OCI-LY7 (cell line): ENCODE data around the gene ASB2. TPM values are rescaled to one million over a fixed set of nuclear protein-coding genes. Genes with fewer than 3 reads are reported as not detected.

Source experiments
- BruUV-seq: library from RNA; stranded (reverse); fragments of 400-500 nt; replicated peaks from 2 replicates; lab custom pipeline; 2021; lab: Mats Ljungman, UMichigan
- CTCF ChIA-PET: fragments of 300-600 bp; sonication (Branson Sonifier 250); formaldehyde crosslinking; loops from one replicate; lab custom pipeline; 2022; ENCODE audit warnings: antibody characterized with exemption; ENCODE audit not compliant: unreplicated experiment; lab: Charles Lee
- POLR2A ChIA-PET: fragments of 300-600 bp; sonication (Branson Sonifier 250); formaldehyde crosslinking; loops from one replicate; lab custom pipeline; 2022; ENCODE audit warnings: antibody characterized with exemption; lab: Charles Lee
- DNase-seq: peaks from one replicate; pipeline ENCODE4 v3.0.0-alpha.2; 2015; ENCODE audit warnings: low spot score
- H2AFZ ChIP-seq: fragments of 200-600 bp; sonication (generic), shearing (Covaris generic); 2 replicates; pipeline ENCODE4 v1.6.1; 2014; ENCODE audit warnings: mild to moderate bottlenecking, antibody characterized with exemption, low read length, moderate library complexity
- H3K27ac ChIP-seq: fragments of 200-600 bp; sonication (generic); 2 replicates; pipeline ENCODE4 v1.5.1; 2014; ENCODE audit warnings: mixed run types, low read depth, mild to moderate bottlenecking, moderate library complexity, low read length, inconsistent platforms; ENCODE audit not compliant: poor library complexity, severe bottlenecking
- H3K36me3 ChIP-seq: fragments of 200-600 bp; sonication (generic); 2 replicates; pipeline ENCODE4 v1.6.1; 2014; ENCODE audit warnings: mild to moderate bottlenecking, antibody characterized with exemption, low read length, moderate library complexity, mixed read lengths; ENCODE audit not compliant: insufficient read depth
- H3K4me1 ChIP-seq: fragments of 200-600 bp; sonication (generic); 2 replicates; pipeline ENCODE4 v1.5.1; 2014; ENCODE audit warnings: mild to moderate bottlenecking, low read length; ENCODE audit not compliant: insufficient read depth, poor library complexity, severe bottlenecking
- H3K4me2 ChIP-seq: fragments of 200-600 bp; sonication (generic); 2 replicates; pipeline ENCODE4 v1.6.1; 2014; ENCODE audit warnings: mild to moderate bottlenecking, low read length
- H3K4me3 ChIP-seq: fragments of 200-600 bp; sonication (generic); 2 replicates; pipeline ENCODE4 v1.5.1; 2014; ENCODE audit warnings: mild to moderate bottlenecking, low read depth, low read length; ENCODE audit not compliant: poor library complexity, severe bottlenecking
- H3K79me2 ChIP-seq: fragments of 200-600 bp; sonication (generic); 2 replicates; pipeline ENCODE4 v1.6.1; 2016; ENCODE audit warnings: low read depth, mild to moderate bottlenecking, low read length, moderate library complexity, mixed read lengths; ENCODE audit not compliant: insufficient read depth
- H3K9me2 ChIP-seq: fragments of 200-600 bp; sonication (generic); 2 replicates; pipeline ENCODE4 v1.6.1; 2016; ENCODE audit warnings: mild to moderate bottlenecking, low read length, mixed read lengths; ENCODE audit not compliant: insufficient read depth
- H3K9me3 ChIP-seq: fragments of 200-600 bp; sonication (generic); 2 replicates; pipeline ENCODE4 v1.6.1; 2014; ENCODE audit warnings: mild to moderate bottlenecking, mixed run types, low read length, mixed read lengths
- H4K20me1 ChIP-seq: fragments of 200-600 bp; sonication (generic); 2 replicates; pipeline ENCODE4 v1.6.1; 2014; ENCODE audit warnings: mild to moderate bottlenecking, antibody characterized with exemption, low read length, moderate library complexity, mixed read lengths; ENCODE audit not compliant: insufficient read depth
- EZH2phosphoT487 ChIP-seq: fragments of 200-600 bp; sonication (generic); IDR thresholded peaks from 2 replicates; pipeline ENCODE4 v1.6.1; 2018; ENCODE audit warnings: low read depth, borderline replicate concordance, mild to moderate bottlenecking, mixed run types, antibody characterized with exemption, low read length, moderate library complexity, mixed read lengths
- intact Hi-C: fragments of 100-400 bp; cut with micrococcal nuclease; formaldehyde crosslinking; loops from one replicate; pipeline ENCODE4 v1.10.0; 2022; ENCODE audit not compliant: unreplicated experiment
- total RNA-seq, 2 experiments: library from RNA; depleted of rRNA in 1 of 2; stranded (reverse); fragments of >200 nt in 1 of 2; shearing (Covaris generic) in 1 of 2; gene quantifications; 2 replicates each; pipeline ENCODE4 v1.2.3, GENCODE V29; 2014 to 2022
- TF ChIP-seq, protein P1 (sequence below): fragments of 200-600 bp; sonication (generic); conservative IDR thresholded peaks from 2 replicates; pipeline ENCODE4 v1.5.1; 2014; ENCODE audit warnings: mild to moderate bottlenecking, antibody characterized with exemption, low read length, moderate library complexity, mixed read lengths

The ASB2 gene
- total RNA-seq, 2 experiments from 2014 or later, result 21.7 to 23.6 TPM

DNA sequence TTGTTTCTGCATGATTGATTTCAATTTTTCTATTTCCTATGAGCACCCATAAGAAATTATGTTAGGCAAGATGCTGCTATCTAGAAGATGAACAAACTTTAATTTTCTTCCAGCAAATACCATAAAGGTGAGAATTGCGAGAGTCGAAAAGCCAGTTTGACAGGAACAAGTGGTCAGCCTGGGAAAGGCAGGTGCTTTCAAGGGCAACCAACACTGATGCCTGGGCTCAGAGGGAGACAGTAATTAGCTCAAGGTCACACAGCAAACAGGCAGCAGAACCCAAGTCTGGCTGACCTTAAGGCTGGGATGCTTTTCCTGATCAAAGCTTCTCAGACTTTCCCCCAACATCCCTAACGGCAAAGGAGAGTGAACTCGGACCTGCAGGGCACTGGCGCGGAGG, 43.0 kb upstream of the ASB2 start:
- no peak overlapping the region for H3K4me2 ChIP-seq
- H3K79me2 ChIP-seq, result no peaks in the 10 kb centered on the region
- no TSS peak for BruUV-seq
- H3K9me2 ChIP-seq, result no peaks in the 10 kb centered on the region
- ChIA-PET POLR2A (interaction anchor here (0.7 kb wide), 1 partner anchor 78 kb away, joined by 3 read pairs; no protein-coding TSS in a partner anchor), CTCF (no interaction called here)
- peaks cover 7% of the 10 kb centered on the region for H3K4me1 ChIP-seq
- no peak overlapping the region for H3K27ac ChIP-seq
- DNase-seq, result no peak
- no peak overlapping the region for H2AFZ ChIP-seq
- no peak for TF ChIP-seq EZH2phosphoT487
- TF ChIP-seq, protein P1, sequence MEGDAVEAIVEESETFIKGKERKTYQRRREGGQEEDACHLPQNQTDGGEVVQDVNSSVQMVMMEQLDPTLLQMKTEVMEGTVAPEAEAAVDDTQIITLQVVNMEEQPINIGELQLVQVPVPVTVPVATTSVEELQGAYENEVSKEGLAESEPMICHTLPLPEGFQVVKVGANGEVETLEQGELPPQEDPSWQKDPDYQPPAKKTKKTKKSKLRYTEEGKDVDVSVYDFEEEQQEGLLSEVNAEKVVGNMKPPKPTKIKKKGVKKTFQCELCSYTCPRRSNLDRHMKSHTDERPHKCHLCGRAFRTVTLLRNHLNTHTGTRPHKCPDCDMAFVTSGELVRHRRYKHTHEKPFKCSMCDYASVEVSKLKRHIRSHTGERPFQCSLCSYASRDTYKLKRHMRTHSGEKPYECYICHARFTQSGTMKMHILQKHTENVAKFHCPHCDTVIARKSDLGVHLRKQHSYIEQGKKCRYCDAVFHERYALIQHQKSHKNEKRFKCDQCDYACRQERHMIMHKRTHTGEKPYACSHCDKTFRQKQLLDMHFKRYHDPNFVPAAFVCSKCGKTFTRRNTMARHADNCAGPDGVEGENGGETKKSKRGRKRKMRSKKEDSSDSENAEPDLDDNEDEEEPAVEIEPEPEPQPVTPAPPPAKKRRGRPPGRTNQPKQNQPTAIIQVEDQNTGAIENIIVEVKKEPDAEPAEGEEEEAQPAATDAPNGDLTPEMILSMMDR, result no peak
- H3K36me3 ChIP-seq, result no peaks in the 10 kb centered on the region
- intact Hi-C loops, result no loop called here
- no peaks in the 10 kb centered on the region for H3K9me3 ChIP-seq
- H4K20me1 ChIP-seq, result no peaks in the 10 kb centered on the region
- H3K4me3 ChIP-seq, result no peak overlapping the region

DNA sequence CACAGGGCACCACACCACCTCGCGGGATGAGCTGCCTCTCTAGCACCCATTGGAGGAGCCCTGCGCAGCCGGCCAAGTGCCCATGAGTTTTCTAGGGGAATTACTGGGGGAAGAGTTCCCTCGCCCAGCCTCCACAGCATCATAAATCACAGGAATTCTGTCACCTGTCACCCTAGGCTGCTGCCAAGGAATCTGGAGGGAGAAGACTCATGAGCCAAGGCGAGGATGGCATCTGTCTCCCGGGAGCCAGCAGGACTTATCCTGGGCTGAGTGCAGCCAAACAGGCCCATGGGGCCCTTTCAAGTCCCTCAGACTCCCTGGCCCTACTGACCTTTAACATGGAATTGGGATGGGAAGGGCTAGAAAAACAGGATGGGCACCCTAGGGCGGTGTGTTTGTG, 41.9 kb upstream of the ASB2 start:
- Histone ChIP-seq H4K20me1 (no peaks in the 10 kb centered on the region), H3K4me2 (no peak overlapping the region), H3K4me1 (peaks cover 7% of the 10 kb centered on the region), H2AFZ (no peak overlapping the region), H3K9me3 (no peaks in the 10 kb centered on the region), H3K9me2 (no peaks in the 10 kb centered on the region), H3K27ac (no peak overlapping the region), H3K4me3 (no peak overlapping the region), H3K79me2 (no peaks in the 10 kb centered on the region), H3K36me3 (no peaks in the 10 kb centered on the region)
- CTCF ChIA-PET, result no interaction called here
- intact Hi-C loops, result no loop called here
- DNase-seq, result no peak
- POLR2A ChIA-PET, result interaction anchor here (0.7 kb wide), 1 partner anchor 77 kb away, joined by 3 read pairs; no protein-coding TSS in a partner anchor
- no peak for TF ChIP-seq EZH2phosphoT487
- TF ChIP-seq, protein P1, result no peak
- BruUV-seq, result no TSS peak

DNA sequence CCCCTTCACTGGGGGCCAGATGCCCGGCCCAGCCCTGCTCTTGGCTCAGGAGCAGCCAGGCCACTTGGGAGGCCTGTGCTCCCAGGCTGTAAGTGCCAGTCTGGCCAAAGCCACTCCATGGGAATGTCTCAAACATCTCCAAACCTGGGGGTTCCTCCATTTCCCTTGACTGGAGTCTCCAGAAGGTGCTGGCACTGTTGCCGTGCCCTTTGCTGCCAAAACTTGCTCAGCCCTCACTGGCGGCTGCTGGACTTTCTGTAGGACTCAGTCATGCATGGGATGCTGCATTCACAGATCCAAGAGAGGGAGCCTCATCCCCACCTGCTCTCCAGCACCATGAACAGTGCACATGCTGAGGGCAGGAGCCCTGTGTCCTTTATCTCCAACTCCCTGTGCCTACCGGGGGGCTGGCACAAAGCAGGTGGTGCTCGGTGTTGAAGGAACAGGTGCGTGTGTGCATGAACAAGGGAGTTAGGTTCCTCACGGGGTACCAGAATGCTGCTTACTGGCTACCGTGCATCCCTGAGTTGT, 40.1 kb upstream of the ASB2 start:
- TF ChIP-seq, protein P1, result no peak
- TF ChIP-seq EZH2phosphoT487, result no peak
- no peaks in the 10 kb centered on the region for H3K36me3 ChIP-seq
- no peaks in the 10 kb centered on the region for H3K9me3 ChIP-seq
- intact Hi-C loops, result no loop called here
- H3K4me1 ChIP-seq, result peaks cover 9% of the 10 kb centered on the region
- H4K20me1 ChIP-seq, result no peaks in the 10 kb centered on the region
- no peaks in the 10 kb centered on the region for H3K9me2 ChIP-seq
- BruUV-seq, result no TSS peak
- ChIA-PET CTCF (interaction anchor here (1.0 kb wide), 1 partner anchor 77 kb away, joined by 4 read pairs; no protein-coding TSS in a partner anchor), POLR2A (no interaction called here)
- H2AFZ ChIP-seq, result no peak overlapping the region
- no peak overlapping the region for H3K27ac ChIP-seq
- no peak overlapping the region for H3K4me3 ChIP-seq
- H3K4me2 ChIP-seq, result no peak overlapping the region
- H3K79me2 ChIP-seq, result no peaks in the 10 kb centered on the region
- no peak for DNase-seq
